ENCODE measurements around the gene SUGCT. TPM values are rescaled to one million over a fixed set of nuclear protein-coding genes. Genes with fewer than 3 reads are reported as not detected.

The SUGCT gene
- total and polyA plus RNA-seq, 2 of the 8 experiments (the other 6 are each of a cell fraction or from before 2014, with no cell fraction given), result 2.8 to 5.4 TPM

DNA sequence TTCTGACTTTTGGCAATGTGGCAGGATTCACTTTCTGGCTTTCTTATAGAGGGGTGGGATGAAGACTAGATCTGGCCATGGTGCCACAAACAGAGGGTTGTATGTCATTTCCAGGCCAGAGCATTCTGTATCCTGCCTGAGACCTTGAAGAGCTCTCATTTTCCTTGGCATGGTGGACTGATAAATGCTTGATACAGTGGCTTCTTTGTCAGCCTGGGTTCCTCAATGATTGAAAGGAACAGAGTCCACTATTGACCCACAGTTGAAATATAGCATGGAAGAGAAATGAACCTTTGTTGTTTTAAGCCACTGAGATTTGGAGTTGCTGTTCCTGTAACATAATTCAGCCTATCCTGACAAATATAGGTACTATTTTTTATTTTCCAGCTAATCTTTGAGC is 462.7 kb downstream of the SUGCT start:
- Histone ChIP-seq H3K27ac (ENCODE audit: low read depth, low read length) (no peak overlapping the region), H3K4me1 (replicated peaks in 1 of 4; ENCODE audit: control insufficient read depth in 3 of 4, insufficient read depth in 4 of 4, low read length in 3 of 4) (no peaks in the 10 kb centered on the region), H3K9ac (replicated peaks in 1 of 4; ENCODE audit: extremely low read depth in 1 of 4, low read depth in 3 of 4, low read length in 3 of 4) (no peak overlapping the region), H3K14ac (ENCODE audit: insufficient read length) (no peak overlapping the region), H3K4ac (replicated peaks; ENCODE audit: insufficient read length, low read depth, low read length) (no peak overlapping the region), H3K9me3 (ENCODE audit: insufficient read depth in 2 of 2, low read depth in 1 of 2, low read length in 1 of 2) (no peaks in the 10 kb centered on the region), H3K56ac (replicated peaks; ENCODE audit: insufficient read length, low read depth, low read length) (no peak overlapping the region), H2BK5ac (ENCODE audit: low read depth, low read length) (no peak overlapping the region), H2AFZ (ENCODE audit: low read length) (no peak overlapping the region), H3K4me2 (ENCODE audit: insufficient read depth in 1 of 2, low read depth in 2 of 2, low read length in 2 of 2) (no peak overlapping the region), H2BK15ac (ENCODE audit: low read length) (no peak overlapping the region), H3K23ac (ENCODE audit: insufficient read length) (no peak overlapping the region), H3K23me2 (ENCODE audit: low read depth, low read length) (no peaks in the 10 kb centered on the region), H3K27me3 (replicated peaks in 1 of 4; ENCODE audit: control insufficient read depth in 3 of 4, extremely low read depth in 1 of 4, insufficient read depth in 3 of 4, low read length in 3 of 4) (no peaks in the 10 kb centered on the region), H2BK12ac (ENCODE audit: low read depth, low read length) (no peak overlapping the region), H3K4me3 (ENCODE audit: extremely low read depth in 1 of 4, insufficient read depth in 2 of 4, low read depth in 3 of 4, low read length in 4 of 4) (no peak overlapping the region), H4K91ac (replicated peaks; ENCODE audit: insufficient read length, low read length) (no peak overlapping the region), H2BK20ac (ENCODE audit: low read length) (no peak overlapping the region), H3K79me2 (ENCODE audit: control insufficient read depth in 1 of 2, insufficient read depth in 2 of 2, low read length in 2 of 2) (no peaks in the 10 kb centered on the region), H4K8ac (ENCODE audit: extremely low read depth, insufficient read depth, low read length) (no peak overlapping the region), H2BK120ac (replicated peaks; ENCODE audit: low read depth, low read length) (no peak overlapping the region), H2AK5ac (ENCODE audit: low read depth, low read length) (no peak overlapping the region), H3K79me1 (ENCODE audit: low read depth, low read length) (no peaks in the 10 kb centered on the region), H3K36me3 (ENCODE audit: control insufficient read depth in 2 of 4, insufficient read depth in 4 of 4, low read length in 3 of 4) (no peaks in the 10 kb centered on the region), H4K5ac (ENCODE audit: insufficient read length, low read depth, low read length) (no peak overlapping the region), H4K20me1 (replicated peaks in 1 of 2; ENCODE audit: control insufficient read depth in 1 of 2, insufficient read depth in 2 of 2, low read length in 2 of 2) (no peaks in the 10 kb centered on the region), H3K18ac (ENCODE audit: extremely low read depth, low read length) (no peak overlapping the region)
- FAIRE-seq (no peak), DNase-seq (ENCODE audit: low read depth in 1 of 2, low spot score in 2 of 2) (no peak)
- TF ChIP-seq ASH2L (IDR thresholded peaks at IDR 0.05; ENCODE audit: low read length) (no peak), JUND (IDR thresholded peaks at IDR 0.05; ENCODE audit: low read length) (no peak), GABPA (IDR thresholded peaks at IDR 0.05; ENCODE audit: borderline replicate concordance, insufficient read depth, low read length) (no peak), HDAC6 (IDR thresholded peaks at IDR 0.05; ENCODE audit: low read depth, low read length) (no peak), SP1 (IDR thresholded peaks at IDR 0.05; ENCODE audit: low read depth, low read length) (no peak), SRF (IDR thresholded peaks at IDR 0.05; ENCODE audit: low read depth, low read length) (no peak), SIN3A (conservative IDR thresholded peaks at IDR 0.05 in 1 of 2, IDR thresholded peaks at IDR 0.05 in 1 of 2; ENCODE audit: low read depth in 1 of 2, low read length in 2 of 2) (no peak), CTBP2 (IDR thresholded peaks at IDR 0.05; ENCODE audit: borderline replicate concordance, insufficient read depth, insufficient read length, low read length) (no peak)
- POLR2A ChIA-PET (ENCODE audit: partially characterized antibody), result no interaction called here
- CTCF ChIA-PET (ENCODE audit: partially characterized antibody), result interaction anchor here (1.1 to 1.8 kb wide), 3 partner anchors 10 to 89 kb away, joined by 3 to 5 read pairs (median 3); no protein-coding TSS in a partner anchor
